GM19324 (cell line): Measurements from ENCODE around the gene TACR2.

Experiments used
- ATAC-seq: cut with Tn5 transposase; IDR thresholded peaks from one replicate; pipeline ENCODE4 v1.9.1; 2021; ENCODE audit warnings: mild to moderate bottlenecking, moderate library complexity; ENCODE audit not compliant: unreplicated experiment, low FRiP score

The TACR2 gene

DNA sequence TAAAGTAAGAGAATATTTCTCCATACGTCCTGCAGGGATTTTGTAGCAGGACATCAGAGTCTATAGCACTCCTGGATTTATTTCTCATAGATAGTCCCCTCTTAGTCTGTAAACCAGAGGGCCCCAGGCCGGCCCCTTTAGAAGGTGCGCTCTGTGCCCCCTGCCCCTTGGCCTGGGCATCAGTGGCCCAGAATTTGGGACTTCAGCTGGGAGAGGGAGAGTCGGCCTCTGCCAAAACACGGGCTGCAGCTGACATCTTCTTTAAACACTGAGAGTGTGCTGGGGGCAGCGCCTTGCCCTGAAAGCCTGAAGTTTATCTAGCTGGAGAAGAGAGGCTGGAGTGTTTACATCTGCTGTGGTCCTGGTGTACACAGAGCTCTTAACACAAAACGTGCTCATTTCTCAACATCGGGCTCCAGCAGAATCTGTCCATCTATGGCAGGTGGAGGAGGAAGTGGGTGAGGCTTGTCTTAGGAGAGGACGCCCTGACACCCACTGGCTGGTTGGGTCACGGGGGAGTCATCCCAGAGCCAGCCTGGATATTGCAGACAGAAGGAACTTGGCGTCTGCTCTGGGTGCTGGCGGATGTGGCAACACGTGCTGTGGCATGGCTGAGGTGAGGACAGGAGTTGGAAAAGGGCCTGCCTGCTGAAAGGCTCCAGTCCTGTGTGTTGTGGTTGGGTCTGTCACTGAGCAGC is 5.0 kb upstream of the TACR2 start:
- no peak for ATAC-seq

GRCh38 chr10:69419744-69420126 is 3.0 kb upstream of the TACR2 start:
- no peak for ATAC-seq

DNA sequence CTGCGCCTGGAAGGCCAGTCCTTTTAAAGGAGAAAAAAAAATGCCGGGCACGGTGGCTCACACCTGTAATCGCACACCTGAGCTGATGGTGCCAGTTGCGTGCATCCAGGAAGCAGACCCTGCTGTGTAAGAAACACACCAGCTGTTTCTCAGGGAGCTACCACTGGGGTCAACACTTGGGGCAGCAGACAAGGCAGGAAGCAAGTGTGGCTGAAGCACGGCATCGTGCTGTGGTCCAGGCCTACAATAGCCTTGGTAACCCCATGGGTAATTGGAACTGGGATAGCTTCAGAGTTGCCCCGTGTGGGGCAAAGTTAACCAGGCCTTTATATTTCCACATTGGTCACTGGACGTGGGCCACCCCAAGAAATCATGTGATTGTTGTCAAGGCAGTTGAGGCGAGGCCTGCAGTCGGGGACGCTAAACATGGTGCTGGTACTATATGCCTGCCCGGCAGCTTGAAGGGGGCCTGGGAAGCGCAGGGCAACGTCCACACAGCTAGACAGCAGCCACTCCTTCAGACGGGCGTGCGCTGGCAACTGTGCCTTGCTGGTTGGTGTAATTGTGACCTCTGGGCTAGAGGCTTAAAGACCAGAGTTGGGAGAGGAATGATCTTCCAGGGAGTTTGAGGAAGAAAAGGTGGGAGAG is 2.5 kb upstream of the TACR2 start:
- no peak for ATAC-seq

DNA sequence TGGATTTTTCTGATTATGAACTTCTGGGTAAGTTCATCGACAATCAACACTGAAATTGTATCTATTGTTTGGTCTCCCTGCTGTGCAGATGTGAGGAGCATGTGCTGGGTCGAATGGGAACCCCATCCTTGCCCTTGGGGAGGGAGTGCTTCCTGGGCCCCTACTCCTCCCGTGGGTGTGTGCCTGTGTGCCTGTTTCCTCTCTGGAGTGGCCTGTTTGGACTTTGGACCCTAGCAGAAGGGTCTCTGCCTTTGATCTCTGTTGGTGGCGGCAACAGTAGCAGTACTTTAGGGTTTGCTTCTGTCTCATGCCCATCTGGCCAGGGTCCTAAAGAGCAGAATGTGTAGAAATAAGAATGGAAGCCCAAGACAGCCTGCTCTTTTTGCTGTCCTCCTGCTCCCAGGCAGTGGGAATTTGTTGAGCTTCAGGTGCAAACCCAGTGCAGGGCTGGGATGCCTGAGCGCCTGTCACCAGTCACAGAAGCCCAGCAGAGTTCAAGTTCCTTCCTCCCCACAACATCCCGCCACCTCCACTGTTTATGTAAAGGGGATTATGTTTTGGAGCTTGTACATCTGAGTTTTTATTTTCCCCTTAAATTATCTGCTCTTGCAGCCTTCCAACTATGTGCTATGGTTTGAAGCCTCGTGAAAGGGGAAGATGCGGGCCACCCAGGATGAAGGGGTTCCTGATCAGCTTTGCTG is 1.5 kb upstream of the TACR2 start:
- no peak for ATAC-seq

GRCh38 chr10:69417542-69417941 is 824 bp upstream of the TACR2 start:
- ATAC-seq, result no peak

- ATAC-seq, result no peak
Measured at GRCh38 chr10:69415951-69416350, 767 bp downstream of the TACR2 start.

DNA sequence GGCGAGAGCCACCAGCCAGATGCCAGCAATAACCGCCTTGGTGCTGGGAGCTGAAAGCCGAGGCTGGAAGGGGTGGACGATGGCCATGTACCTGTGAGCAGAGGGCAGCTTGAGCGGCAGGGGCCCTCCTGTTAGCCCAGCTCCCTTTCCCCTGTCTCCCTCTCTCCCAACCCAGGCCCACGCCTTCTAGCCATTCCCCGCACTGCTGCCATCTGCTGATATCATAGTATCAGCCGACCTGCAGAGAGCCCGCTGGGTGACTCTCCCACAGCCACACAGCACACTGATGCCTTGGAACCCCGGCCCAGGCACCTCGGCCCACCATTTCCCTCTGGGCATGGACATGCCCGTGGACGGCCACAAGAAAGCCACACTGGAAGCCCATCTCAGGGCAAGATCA is 1.7 kb downstream of the TACR2 start:
- no peak for ATAC-seq

DNA sequence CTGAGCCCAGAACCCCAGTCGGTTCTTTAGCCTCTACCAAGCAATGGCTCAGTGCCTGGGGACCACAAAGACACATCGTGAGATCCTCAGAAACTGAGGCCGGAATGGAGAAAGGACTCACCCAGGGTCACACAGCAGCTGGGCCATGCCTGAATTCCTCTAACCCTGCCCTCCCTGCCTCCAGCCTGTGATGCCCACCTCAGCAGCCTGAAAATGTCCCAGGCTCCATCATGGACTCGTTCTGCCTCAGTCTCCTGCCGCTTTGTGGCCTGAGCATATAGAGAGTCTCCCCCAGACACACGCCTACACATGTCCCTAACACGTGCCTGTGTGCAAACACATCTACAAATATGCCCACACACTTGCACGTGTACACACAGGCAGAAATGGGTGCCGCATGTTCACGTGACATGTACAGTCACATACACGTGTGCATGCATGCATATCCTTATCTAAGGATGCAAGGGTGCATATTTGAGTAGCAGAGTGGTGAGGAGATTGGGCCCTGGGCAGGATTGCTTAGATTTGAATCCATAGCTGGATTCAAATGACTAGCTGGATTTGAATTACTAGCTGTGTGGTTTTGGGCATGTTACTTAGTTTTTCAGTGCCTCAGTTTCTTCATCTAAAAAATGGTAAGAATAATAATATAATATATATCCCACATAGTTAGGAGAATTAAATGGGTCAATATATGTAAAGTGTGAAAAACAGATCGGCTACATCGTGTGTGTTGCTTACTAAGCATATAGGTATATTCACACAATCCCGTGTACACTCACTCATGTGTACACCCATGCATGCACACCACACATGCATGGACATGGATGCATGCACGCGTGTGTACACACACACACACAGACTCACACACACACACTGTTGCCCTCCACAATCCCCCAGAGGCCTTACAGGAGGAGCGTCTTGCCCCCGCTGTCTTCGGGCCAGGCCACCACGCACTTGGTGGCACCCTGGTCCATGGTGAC is 2.4 kb downstream of the TACR2 start:
- no peak for ATAC-seq

DNA sequence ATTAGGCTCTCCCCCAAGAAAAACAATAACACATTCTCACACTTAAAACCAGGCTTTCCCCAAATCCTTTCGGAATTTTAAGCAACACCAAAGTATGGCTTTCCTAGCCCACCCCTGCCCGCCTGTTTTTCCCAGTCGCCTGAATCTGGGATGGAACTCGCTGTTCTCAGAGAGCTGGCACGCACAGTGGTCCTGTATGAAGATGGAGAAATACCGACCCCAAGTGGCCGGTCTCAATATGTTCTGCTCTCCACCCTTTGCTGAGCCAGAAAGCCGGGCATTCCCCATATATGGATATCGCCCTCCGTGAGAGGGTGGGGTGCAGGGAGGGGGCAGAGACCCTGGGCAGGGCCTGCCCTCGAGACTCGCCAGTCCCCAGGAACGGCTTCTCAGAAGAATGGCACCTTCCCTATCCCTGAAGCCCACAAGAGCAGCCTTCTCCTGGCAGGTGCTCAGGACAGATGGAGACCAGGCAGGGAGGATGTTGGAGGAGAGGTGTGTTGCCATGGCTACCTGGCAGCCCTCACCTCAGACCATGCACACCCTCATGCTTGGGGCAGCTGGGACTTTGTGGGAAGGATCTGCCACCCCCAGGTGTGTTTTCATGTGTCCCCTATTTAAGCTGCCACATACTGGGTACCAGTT is 3.4 kb downstream of the TACR2 start:
- no peak for ATAC-seq

DNA sequence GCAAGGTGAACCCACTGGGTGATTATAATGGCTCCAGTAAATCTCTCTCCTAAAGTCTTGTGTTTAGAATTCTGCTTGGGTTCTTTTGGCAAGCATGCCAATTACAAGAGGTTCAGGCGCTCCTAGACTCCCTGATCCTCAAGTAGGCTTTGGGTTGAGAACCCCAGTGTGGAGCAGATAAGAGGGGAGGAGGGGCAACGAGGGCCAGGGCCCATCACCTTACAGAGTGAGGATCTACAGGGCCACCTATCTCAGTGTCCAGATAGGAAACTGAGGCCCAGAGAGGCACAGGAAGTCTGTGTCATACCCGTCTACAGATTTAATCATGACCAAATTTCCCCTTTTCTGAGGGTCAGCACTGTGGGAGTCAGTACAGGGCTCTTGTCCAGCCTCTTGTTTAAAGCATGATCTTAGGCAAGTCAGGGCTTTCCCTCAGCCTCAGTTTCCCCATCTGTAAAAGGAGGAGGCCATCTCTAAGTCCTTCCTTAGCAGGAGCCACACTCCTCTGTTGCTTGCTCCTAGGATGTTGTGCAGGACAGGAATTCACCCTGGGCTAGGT is 4.4 kb downstream of the TACR2 start:
- no peak for ATAC-seq

DNA sequence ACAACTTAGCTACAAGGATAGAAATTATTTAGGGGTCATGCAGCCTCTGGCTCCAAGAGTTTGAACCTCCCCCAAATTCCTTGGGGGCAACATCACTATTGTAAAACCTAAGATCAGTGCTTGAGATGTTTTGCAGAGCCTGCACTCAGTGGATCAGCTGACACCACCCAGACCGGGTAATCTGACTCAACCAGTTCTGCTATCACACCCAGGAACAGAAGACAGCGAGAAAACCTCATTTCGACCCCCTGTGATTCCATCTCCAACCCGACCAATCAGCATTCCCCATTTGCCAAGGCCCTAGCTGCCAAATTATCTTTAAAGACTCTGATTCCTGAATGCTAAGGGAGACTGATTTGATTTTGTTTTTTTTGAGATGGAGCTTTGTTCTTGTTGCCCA is 5.2 kb downstream of the TACR2 start:
- ATAC-seq, result no peak

- ATAC-seq, result no peak
Measured at GRCh38 chr10:69410487-69410886, 6.2 kb downstream of the TACR2 start.

GRCh38 chr10:69409968-69410367 is 6.8 kb downstream of the TACR2 start:
- ATAC-seq, result no peak

- no peak for ATAC-seq
Measured at GRCh38 chr10:69409176-69409495, 7.6 kb downstream of the TACR2 start.

- peak; percentile 84 for ATAC-seq
Measured at GRCh38 chr10:69408318-69409175, 8.2 kb downstream of the TACR2 start.

DNA sequence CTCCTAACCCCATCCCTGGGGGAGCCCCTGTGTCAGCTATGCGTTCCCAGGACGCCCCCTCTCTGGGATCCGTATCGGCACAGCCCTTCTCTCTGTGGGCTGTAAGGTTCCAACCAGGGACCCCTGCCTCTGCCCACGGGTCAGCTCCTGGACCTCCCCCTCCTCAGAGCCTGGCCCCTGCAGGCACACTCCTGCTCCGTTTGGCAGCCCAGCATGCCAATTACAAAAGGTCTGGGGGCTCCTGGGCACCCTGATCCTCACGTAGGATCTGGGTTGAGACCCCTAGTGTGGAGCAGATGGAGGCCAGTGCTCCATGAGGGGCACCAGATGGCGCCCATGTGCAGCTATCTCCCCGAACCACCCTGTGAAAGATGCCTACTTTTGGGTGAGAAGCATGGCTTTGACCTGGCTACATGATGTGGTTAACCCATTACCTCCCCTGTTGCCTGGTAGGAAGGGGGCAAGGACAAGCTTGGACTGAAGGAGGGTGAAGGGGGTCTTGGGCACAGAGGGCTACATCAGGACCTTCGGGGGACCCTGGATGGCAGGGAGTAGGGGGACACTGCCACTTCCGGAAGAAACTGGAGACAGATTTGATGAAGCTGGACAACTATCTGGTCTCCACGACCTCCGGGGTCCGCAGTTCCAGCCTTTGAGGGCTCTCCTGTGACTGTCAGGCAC is 9.0 kb downstream of the TACR2 start:
- no peak for ATAC-seq

- ATAC-seq, result no peak
Measured at GRCh38 chr10:69406816-69407580, 9.7 kb downstream of the TACR2 start.

- no peak for ATAC-seq
Measured at GRCh38 chr10:69406302-69406811, 10.4 kb downstream of the TACR2 start.
